ENCODE results near the gene APBB2. TPM values are rescaled to one million over a fixed set of nuclear protein-coding genes. Genes with fewer than 3 reads are reported as not detected.

APBB2 gene
- total RNA-seq, 1 experiment from 2014 or later, result 17.7 TPM

DNA sequence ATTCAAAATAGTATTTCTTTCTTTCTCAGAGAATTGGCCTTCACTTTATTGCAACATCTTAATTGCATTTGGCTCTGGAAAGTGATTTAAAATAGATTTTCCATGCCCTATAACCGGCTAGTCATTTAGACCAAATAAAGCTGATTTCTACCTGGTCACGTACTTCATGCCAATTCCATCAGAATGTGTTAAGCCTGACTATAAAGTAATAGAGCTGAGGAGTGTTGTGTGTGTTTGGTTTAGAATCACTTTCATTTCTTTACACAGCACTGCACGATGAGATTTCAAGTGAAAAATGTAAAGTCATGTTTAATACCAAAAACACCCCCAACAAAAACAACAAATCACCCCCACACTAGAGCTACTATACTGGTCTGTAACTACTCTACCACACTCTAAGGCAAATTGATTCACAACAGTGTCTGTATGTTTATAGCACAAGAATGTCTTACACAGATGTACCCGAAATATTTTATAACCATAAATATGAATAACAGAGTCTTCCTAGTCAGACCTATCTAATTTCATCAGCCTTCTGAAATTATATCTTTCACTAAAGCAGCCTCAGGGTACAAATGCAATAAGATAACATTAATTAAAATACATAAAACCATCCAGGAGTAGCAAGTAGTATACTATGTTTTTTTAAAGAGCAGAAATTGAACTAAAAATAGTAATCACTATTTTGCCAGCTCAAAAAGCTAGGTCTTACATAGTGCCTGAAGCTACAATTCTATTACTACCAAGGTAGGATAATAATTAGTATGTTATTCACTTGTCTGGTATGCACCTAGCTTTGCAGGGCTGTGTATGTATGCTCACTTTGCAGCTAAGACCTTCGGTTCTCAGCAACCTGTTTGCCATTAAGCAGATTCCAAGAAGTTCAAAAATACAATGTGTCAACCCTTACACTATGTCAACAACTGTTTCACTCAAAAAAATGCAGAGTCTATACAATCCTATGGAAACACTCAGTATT lies 28.4 kb downstream of the APBB2 start:
- TF ChIP-seq, protein P1, sequence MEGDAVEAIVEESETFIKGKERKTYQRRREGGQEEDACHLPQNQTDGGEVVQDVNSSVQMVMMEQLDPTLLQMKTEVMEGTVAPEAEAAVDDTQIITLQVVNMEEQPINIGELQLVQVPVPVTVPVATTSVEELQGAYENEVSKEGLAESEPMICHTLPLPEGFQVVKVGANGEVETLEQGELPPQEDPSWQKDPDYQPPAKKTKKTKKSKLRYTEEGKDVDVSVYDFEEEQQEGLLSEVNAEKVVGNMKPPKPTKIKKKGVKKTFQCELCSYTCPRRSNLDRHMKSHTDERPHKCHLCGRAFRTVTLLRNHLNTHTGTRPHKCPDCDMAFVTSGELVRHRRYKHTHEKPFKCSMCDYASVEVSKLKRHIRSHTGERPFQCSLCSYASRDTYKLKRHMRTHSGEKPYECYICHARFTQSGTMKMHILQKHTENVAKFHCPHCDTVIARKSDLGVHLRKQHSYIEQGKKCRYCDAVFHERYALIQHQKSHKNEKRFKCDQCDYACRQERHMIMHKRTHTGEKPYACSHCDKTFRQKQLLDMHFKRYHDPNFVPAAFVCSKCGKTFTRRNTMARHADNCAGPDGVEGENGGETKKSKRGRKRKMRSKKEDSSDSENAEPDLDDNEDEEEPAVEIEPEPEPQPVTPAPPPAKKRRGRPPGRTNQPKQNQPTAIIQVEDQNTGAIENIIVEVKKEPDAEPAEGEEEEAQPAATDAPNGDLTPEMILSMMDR (IDR thresholded peaks at IDR 0.05; ENCODE audit: unreplicated experiment), result no peak
- no TSS peak for BruUV-seq (replicated peaks)
- CTCF ChIA-PET, result interaction anchor here (0.9 to 1.3 kb wide), 3 partner anchors 13 to 53 kb away, joined by 3 read pairs; partner anchors contain the start of gene APBB2
- Mint-ChIP-seq H3K9me3 (ENCODE audit: low read depth, unreplicated experiment) (peaks cover 4% of the 10 kb centered on the region), H3K4me3 (ENCODE audit: low read depth, unreplicated experiment) (no peak overlapping the region), H3K27me3 (ENCODE audit: unreplicated experiment) (no peaks in the 10 kb centered on the region), H3K36me3 (ENCODE audit: insufficient read depth, unreplicated experiment) (no peaks in the 10 kb centered on the region), H3K27ac (ENCODE audit: unreplicated experiment) (no peak overlapping the region), H3K4me1 (ENCODE audit: low read depth, unreplicated experiment) (peaks cover 30% of the 10 kb centered on the region)
- intact Hi-C loops (cut with micrococcal nuclease; ENCODE audit: unreplicated experiment), result no loop called here
- no peak for DNase-seq

DNA sequence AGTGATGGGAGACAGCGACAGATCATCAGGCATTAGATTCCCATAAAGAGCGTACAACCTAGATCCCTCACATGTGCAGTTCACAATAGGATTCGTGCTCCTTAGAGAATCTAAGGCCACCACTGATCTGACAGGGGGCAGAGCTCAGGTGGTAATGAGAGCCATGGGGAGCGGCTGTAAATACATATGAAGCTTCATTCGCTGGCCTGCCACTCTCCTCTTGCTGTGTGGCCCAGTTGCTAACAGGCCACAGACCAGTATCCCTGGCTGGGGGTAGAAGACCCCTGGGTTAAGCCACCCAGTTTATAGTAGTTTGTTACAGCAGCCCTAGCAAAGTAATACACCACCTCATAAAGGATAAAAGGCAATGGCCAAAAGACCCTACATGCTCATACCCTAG lies 30.3 kb downstream of the APBB2 start:
- DNase-seq, result no peak
- CTCF ChIA-PET, result no interaction called here
- Mint-ChIP-seq H3K4me3 (ENCODE audit: low read depth, unreplicated experiment) (no peak overlapping the region), H3K36me3 (ENCODE audit: insufficient read depth, unreplicated experiment) (no peaks in the 10 kb centered on the region), H3K4me1 (ENCODE audit: low read depth, unreplicated experiment) (peaks cover 39% of the 10 kb centered on the region), H3K9me3 (ENCODE audit: low read depth, unreplicated experiment) (peaks cover 4% of the 10 kb centered on the region), H3K27ac (ENCODE audit: unreplicated experiment) (no peak overlapping the region), H3K27me3 (ENCODE audit: unreplicated experiment) (no peaks in the 10 kb centered on the region)
- BruUV-seq (replicated peaks), result no TSS peak
- intact Hi-C loops (cut with micrococcal nuclease; ENCODE audit: unreplicated experiment), result no loop called here
- TF ChIP-seq, protein P1 (IDR thresholded peaks at IDR 0.05; ENCODE audit: unreplicated experiment), result no peak

DNA sequence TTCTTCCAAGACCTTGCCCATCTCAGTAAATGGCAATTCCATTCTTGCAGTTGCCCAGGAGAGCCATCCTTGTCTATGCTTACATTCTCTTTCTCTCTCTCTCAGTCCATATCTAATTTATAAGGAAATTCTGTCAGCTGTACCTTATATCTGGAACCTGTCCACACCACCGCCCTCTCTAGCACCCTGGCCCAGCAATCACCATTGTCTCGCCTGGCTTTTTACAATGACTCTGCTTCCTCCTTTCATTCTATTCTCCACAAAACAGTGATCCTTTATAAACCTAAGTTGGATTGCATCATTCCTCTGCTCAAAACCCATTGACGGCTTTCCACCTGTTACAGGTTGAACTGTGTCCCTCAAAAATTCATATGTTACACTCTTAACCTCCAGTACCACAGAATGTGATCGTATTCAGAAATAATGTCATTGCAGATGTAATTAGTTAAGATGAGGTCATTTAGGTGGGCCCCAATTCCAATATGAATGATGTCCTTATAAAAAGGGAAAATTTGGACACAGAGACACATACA lies 31.3 kb downstream of the APBB2 start:
- CTCF ChIA-PET, result no interaction called here
- Mint-ChIP-seq H3K4me3 (ENCODE audit: low read depth, unreplicated experiment) (no peak overlapping the region), H3K9me3 (ENCODE audit: low read depth, unreplicated experiment) (peaks cover 4% of the 10 kb centered on the region), H3K27me3 (ENCODE audit: unreplicated experiment) (no peaks in the 10 kb centered on the region), H3K4me1 (ENCODE audit: low read depth, unreplicated experiment) (peaks cover 45% of the 10 kb centered on the region), H3K36me3 (ENCODE audit: insufficient read depth, unreplicated experiment) (no peaks in the 10 kb centered on the region), H3K27ac (ENCODE audit: unreplicated experiment) (peak overlapping the region; percentile 36)
- TF ChIP-seq, protein P1 (IDR thresholded peaks at IDR 0.05; ENCODE audit: unreplicated experiment), result no peak
- intact Hi-C loops (cut with micrococcal nuclease; ENCODE audit: unreplicated experiment), result no loop called here
- BruUV-seq (replicated peaks), result no TSS peak
- no peak for DNase-seq

DNA sequence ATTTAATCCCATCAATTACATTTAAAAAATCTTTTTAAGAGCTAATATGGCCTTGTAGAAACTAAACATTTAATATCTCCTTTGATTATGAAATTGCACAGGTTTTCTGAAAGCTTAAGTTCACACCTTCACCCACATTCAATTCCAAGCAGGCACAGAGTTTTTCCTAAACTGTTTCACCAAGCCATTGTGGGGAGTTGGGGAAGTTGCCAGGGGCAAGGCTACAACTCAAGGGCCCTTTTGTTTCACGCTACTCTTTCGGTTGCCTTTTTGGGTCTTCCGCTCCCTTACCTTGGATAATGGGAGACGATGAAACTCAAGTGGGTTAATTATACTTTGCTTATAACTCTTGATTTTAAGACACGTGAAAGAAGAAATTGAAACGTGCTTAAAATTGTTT lies 33.3 kb downstream of the APBB2 start:
- H3K9me3 Mint-ChIP-seq (ENCODE audit: low read depth, unreplicated experiment), result peaks cover 4% of the 10 kb centered on the region
- H3K27me3 Mint-ChIP-seq (ENCODE audit: unreplicated experiment), result no peaks in the 10 kb centered on the region
- no peak overlapping the region for H3K4me3 Mint-ChIP-seq (ENCODE audit: low read depth, unreplicated experiment)
- peaks cover 42% of the 10 kb centered on the region for H3K4me1 Mint-ChIP-seq (ENCODE audit: low read depth, unreplicated experiment)
- H3K27ac Mint-ChIP-seq (ENCODE audit: unreplicated experiment), result no peak overlapping the region
- intact Hi-C loops (cut with micrococcal nuclease; ENCODE audit: unreplicated experiment), result no loop called here
- no TSS peak for BruUV-seq (replicated peaks)
- H3K36me3 Mint-ChIP-seq (ENCODE audit: insufficient read depth, unreplicated experiment), result no peaks in the 10 kb centered on the region
- TF ChIP-seq, protein P1 (IDR thresholded peaks at IDR 0.05; ENCODE audit: unreplicated experiment), result no peak
- CTCF ChIA-PET, result no interaction called here
- DNase-seq, result no peak
